Jurkat, Clone E6-1 (cell line): Measurements from ENCODE around the gene SKI.

Experiments
- DNase-seq: peaks from one replicate; pipeline ENCODE4 v3.0.0-alpha.2; 2011; ENCODE audit warnings: low read depth, low spot score
- H3K4me3 ChIP-seq: 2 replicates; pipeline ENCODE4 v1.5.1; 2011; ENCODE audit warnings: mild to moderate bottlenecking, low read length, control low read depth, moderate library complexity

The SKI gene

GRCh38 chr1:2340918-2341254 is 112.8 kb downstream of the SKI start:
- DNase-seq = no peak
- H3K4me3 ChIP-seq = no peak overlapping the region

GRCh38 chr1:2341706-2342383 is 113.7 kb downstream of the SKI start:
- no peak for DNase-seq
- H3K4me3 ChIP-seq = no peak overlapping the region

- DNase-seq = no peak
- H3K4me3 ChIP-seq = no peak overlapping the region
Observed at GRCh38 chr1:2342384-2343022, 114.4 kb downstream of the SKI start.

GRCh38 chr1:2343023-2343935 is 115.2 kb downstream of the SKI start:
- no peak overlapping the region for H3K4me3 ChIP-seq
- DNase-seq = no peak

- DNase-seq = no peak
- no peak overlapping the region for H3K4me3 ChIP-seq
Observed at GRCh38 chr1:2344121-2344681, 116.1 kb downstream of the SKI start.

GRCh38 chr1:2344744-2345296 is 116.7 kb downstream of the SKI start:
- no peak overlapping the region for H3K4me3 ChIP-seq
- no peak for DNase-seq

- DNase-seq = peak; percentile 18
- no peak overlapping the region for H3K4me3 ChIP-seq
Observed at GRCh38 chr1:2345297-2346075, 117.4 kb downstream of the SKI start.

- no peak overlapping the region for H3K4me3 ChIP-seq
- no peak for DNase-seq
Observed at GRCh38 chr1:2346691-2347408, 118.7 kb downstream of the SKI start.

GRCh38 chr1:2347409-2347785 is 119.3 kb downstream of the SKI start:
- DNase-seq = no peak
- H3K4me3 ChIP-seq = no peak overlapping the region

GRCh38 chr1:2347896-2348295 is 119.8 kb downstream of the SKI start:
- DNase-seq = no peak
- no peak overlapping the region for H3K4me3 ChIP-seq

- DNase-seq = no peak
Observed at GRCh38 chr1:2348346-2349325, 120.5 kb downstream of the SKI start.

GRCh38 chr1:2349806-2350205 is 121.7 kb downstream of the SKI start:
- DNase-seq = no peak
- H3K4me3 ChIP-seq = no peak overlapping the region

More at GRCh38 chr1:2348346-2349325, 120.5 kb downstream of the SKI start:
- no peak overlapping the region for H3K4me3 ChIP-seq

GRCh38 chr1:2350501-2350900 is 122.4 kb downstream of the SKI start:
- no peak overlapping the region for H3K4me3 ChIP-seq
- no peak for DNase-seq

- H3K4me3 ChIP-seq = no peak overlapping the region
- no peak for DNase-seq
Observed at GRCh38 chr1:2350911-2351655, 123.0 kb downstream of the SKI start.

GRCh38 chr1:2351723-2352122 is 123.6 kb downstream of the SKI start:
- no peak overlapping the region for H3K4me3 ChIP-seq
- no peak for DNase-seq

GRCh38 chr1:2352341-2352896 is 124.3 kb downstream of the SKI start:
- H3K4me3 ChIP-seq = no peak overlapping the region
- DNase-seq = no peak
